ENCODE measurements around the gene TMEM117. TPM values are rescaled to one million over a fixed set of nuclear protein-coding genes. Genes with fewer than 3 reads are reported as not detected.

Gene TMEM117
- total RNA-seq, 1 donor from 2014 or later, result 2.6 TPM

Other genes starting within 250 kb of the TMEM117 start
- gene PUS7L, start 77.3 kb upstream of the TMEM117 start, total RNA-seq, result 15.1 and 23.8 TPM in 2 replicates
- 13.1 and 19.0 TPM in 2 replicates for gene IRAK4, start 77.1 kb upstream of the TMEM117 start, total RNA-seq
- 119 and 134 TPM in 2 replicates for gene TWF1, start 29.8 kb upstream of the TMEM117 start, total RNA-seq